AG09319 (cell line): ENCODE measurements around the gene COA1.
"Not testable (repeated sequence)": the region's sequence is repeated elsewhere in the genome, so short reads cannot be mapped to it uniquely, and the experiment has no call there.

ENCODE experiments used
- DNase-seq: peaks from one replicate; pipeline ENCODE4 v3.0.0-alpha.2; 2010; ENCODE audit warnings: low read depth; ENCODE audit errors: extremely low read depth
- CTCF ChIP-seq: IDR thresholded peaks from 2 replicates; pipeline ENCODE4 v1.5.1; 2011; ENCODE audit warnings: low read depth, mild to moderate bottlenecking, inconsistent platforms, low read length, moderate library complexity

COA1 gene

GRCh38 chr7:43693687-43694398, 35.5 kb downstream of the COA1 start:
- no peak for TF ChIP-seq CTCF
- DNase-seq: peak; percentile 38

- DNase-seq: no peak
- no peak for TF ChIP-seq CTCF
Measured at GRCh38 chr7:43692582-43693373, 36.5 kb downstream of the COA1 start.

GRCh38 chr7:43691611-43692010, 37.7 kb downstream of the COA1 start:
- DNase-seq: no peak
- TF ChIP-seq CTCF: no peak

GRCh38 chr7:43689115-43689514, 40.2 kb downstream of the COA1 start:
- TF ChIP-seq CTCF: no peak
- no peak for DNase-seq

GRCh38 chr7:43687866-43688265, 41.5 kb downstream of the COA1 start:
- not testable (repeated sequence) for DNase-seq

- DNase-seq: no peak
- no peak for TF ChIP-seq CTCF
Measured at GRCh38 chr7:43686991-43687390, 42.3 kb downstream of the COA1 start.

- no peak for DNase-seq
- no peak for TF ChIP-seq CTCF
Measured at GRCh38 chr7:43680736-43681135, 48.6 kb downstream of the COA1 start.
